Nucleus accumbens (tissue), 56 donors: ENCODE data around the gene RIC8B.
"Not testable (repeated sequence)": the region's sequence is repeated elsewhere in the genome, so short reads cannot be mapped to it uniquely, and the experiment has no call there.

ENCODE experiments used
- DNase-seq, 56 donors: peaks; one replicate each; lab custom pipeline; 2025; lab: John Stamatoyannopoulos, UW

RIC8B gene

GRCh38 chr12:106897082-106897481 is 122.6 kb downstream of the RIC8B start:
- DNase-seq = no peak

GRCh38 chr12:106897981-106898901 is 123.8 kb downstream of the RIC8B start:
- DNase-seq = peak in 19 of 56 donors; percentile 4 to 57 (median 37)

DNA sequence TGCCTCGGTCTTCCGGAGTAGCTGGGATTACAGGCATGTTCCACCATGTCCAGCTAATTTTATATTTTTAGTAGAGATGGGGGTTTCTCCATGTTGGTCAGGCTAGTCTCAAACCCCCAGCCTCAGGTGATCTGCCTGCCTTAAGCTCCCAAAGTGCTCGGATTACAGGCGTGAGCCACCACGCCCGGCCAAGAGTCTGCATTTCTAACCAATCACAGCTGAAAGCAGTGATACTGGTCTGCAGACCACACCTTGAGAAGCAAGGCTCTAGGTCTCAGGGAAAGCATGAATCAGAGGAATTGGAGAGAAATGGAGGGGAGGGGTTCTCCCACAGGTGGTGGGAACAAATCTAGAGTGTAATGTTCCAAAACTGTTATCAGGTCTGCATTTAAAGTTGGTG is 126.1 kb downstream of the RIC8B start:
- DNase-seq = no peak

DNA sequence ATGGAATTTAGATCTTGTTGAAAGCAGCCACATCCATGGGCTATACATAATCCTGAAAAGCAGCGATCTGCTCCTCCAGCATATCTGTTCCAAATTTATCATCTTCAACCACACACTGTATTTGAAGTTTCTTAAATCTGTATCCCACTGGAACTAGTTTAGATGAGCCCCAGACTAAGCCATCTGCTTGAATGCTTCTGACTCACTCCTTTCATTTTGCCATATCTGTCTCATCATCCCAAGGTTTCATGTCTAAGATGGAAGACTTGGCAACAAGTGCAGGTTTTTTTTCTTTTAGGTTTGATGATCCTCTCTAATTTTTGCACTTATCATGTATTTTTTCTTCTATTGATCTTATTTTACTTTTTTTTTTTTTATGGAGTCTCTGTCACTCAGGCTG is 126.8 kb downstream of the RIC8B start:
- DNase-seq = no peak

- no peak for DNase-seq
Measured at GRCh38 chr12:106902053-106902452, 127.6 kb downstream of the RIC8B start.

DNA sequence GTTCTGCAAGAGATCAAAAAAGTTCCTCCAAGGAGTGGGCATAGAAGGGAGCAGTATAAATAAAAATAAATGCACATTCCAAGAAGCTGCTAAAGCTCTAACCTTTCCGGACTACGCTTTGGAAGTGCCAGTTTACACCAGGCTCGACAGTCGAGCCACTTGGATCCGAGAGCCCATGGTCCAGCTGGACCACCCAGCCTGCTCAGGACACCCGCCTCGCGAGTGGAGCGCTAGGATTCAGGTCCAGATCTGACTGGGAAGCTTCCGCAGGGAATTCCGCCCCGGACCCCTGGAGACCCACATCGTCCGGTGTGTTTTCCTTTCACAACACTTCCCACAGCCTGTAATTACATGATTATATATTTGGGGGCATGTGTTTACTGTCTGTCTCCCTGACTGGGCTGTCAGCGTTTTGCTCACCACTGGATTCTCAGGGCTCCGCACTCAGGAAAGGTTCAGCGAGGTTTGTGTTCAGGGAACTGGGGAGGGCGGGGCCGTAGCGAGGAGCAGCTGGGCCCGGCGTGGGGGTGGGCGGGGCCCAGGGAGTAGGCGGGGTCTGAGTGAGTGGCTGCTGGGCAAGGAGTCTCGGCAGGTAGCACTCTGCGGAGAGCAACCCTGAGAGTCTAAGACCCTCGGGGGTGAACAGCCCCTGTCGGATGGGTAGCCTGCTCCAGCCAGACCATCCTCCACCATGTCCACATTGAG is 128.9 kb downstream of the RIC8B start:
- DNase-seq = peak in 22 of 56 donors; percentile 2 to 57 (median 14)

GRCh38 chr12:106906715-106907114 is 132.2 kb downstream of the RIC8B start:
- DNase-seq = no peak

DNA sequence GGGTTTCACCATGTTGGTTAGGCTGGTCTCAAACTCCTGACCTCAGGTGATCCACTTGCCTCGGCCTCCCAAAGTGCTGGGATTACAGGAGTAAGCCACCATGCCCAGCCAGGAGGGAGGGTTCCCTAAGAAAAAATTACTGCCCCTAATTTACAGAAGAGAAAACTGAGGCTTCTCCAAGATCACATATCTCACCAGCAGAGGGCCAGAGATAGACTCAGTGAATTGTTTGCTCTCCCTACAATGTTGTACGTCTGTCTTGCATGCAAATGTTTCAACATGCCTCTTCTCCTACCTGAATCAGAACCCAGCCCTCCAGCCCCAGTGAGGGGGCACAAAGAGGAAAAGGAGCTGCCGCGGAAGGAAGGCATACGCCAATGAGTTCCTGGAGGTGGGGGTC is 132.9 kb downstream of the RIC8B start:
- no peak for DNase-seq

DNA sequence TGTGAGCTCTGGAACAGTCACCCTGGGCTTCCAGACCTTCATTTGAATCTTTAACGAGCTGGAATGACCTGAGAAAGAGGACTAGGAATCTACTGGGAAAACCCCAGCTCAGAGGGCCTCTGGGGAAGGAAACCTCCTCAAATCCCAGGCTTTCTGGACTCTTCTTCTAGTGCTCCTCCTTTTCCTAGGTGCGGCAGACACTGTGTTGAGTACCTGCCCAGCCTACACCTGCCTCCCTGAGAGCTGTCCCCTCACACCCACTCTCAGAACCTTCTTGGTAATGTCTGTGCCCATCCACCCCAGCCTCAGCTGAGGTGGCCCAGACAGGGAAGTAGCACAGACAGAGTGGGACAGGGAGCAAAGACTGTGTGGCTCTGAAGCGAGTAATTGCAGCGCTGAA is 133.4 kb downstream of the RIC8B start:
- DNase-seq = no peak

GRCh38 chr12:106908561-106908960 is 134.1 kb downstream of the RIC8B start:
- no peak for DNase-seq

DNA sequence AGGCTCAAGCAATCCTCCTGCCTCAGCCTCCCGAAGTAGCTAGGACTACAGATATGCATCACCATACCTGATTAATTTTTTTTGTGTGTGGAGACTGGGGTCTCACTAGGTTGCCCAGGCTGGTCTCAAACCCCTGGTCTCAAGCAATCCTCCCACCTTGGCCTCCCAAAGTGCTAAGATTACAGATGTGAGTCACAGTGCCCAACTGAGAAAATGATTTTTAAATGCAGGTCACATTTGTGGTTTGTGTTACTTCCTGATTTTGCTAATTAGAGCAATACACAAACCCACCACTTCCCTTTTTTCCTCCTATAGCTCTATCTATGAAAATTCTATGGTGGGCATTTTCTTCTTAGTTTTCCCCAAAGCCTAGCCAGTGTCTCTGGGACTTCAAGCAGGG is 135.7 kb downstream of the RIC8B start:
- no peak for DNase-seq

- no peak for DNase-seq
Measured at GRCh38 chr12:106911581-106911980, 137.1 kb downstream of the RIC8B start.

DNA sequence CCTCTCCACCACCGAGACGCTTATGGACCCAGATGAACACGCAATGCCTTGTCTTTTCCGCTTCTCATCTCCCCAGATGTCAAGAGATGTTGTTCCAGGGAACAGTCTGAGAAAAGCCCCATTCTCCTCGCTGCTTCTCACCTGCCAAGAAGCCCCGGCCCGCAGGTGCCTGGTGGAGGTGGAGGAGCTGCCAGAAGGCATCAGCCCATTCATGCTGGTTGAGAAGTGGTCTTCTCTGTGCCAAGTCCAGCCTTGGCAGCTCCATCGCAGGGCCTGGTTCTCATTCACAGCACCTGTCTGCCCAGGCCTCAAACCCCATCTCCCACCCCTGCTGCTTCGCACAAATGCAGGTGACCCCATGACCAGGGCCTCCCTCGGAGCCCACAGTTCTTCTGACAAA is 139.0 kb downstream of the RIC8B start:
- DNase-seq = no peak

- peak in 1 of 56 donors; percentile 6 for DNase-seq
Measured at GRCh38 chr12:106914796-106915634, 140.5 kb downstream of the RIC8B start.

GRCh38 chr12:106915635-106916026 is 141.1 kb downstream of the RIC8B start:
- no peak for DNase-seq

DNA sequence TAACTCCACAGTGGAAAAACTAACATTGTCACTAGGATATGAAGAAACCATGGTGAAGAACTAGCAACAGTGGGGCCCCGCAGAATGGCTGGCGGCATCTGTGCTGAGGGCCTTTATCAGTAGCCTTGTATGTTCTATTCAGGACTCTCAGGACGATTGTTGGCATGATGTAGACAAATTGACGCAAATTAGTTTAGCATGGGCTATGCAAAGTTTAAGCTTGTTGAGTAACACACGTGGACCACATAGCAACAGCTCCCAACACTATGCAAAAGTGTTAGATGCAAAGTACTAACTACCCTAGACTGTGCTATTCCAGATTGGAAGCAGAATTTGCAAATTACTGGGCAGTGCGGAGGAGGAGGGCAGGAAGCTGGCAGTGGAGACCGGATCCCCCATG is 143.0 kb downstream of the RIC8B start:
- DNase-seq = no peak

DNA sequence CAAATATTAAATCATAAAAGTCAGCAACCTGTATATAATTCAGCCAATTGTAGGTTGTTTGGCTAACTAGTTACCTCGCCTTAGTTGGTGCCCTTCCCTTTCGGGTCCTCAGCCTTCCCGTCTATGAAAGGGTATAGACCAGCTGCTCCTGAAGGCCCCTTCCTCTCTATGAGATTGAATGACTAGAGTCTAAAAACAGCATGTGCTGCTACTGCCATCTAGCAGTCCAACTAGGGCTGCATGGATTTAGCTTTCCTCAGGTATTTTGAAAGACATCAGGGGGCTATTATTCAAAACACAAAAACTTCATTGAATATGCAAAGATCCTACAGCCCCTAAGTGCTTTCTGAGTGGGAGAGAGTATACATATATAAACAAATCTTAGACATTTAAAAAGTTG is 144.3 kb downstream of the RIC8B start:
- DNase-seq = peak in 3 of 56 donors; percentile 2 to 11 (median 7)

DNA sequence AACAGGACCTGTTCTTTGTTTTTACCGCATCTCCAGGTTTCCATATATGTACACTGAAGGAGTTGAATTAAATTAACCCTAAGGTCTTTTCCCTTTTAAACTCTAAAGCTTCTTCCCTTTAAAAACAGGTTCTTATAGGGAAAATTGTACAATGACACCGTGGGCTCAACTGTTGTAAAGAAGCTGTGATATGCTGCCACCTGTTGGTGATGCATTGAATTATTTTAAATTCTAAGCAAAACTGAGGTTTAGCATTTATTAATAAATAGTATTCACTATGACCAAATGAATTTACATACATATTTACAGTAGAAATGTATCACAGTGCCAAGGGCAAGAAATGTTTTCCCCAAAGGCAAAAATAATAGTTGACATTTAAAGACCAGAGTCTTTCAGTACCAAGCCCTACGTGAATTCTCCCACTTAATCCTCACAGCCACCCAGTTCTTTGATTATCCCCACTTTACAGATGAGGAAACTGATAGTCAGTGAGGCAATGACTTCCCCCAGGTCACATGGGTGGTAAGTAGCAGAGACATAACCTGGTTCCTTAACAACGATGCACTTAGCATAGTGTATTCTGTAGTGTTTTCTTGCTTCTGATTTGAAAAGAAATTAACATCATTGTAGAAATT is 145.5 kb downstream of the RIC8B start:
- DNase-seq = peak in 2 of 56 donors; percentile 4 to 17

GRCh38 chr12:106921976-106922375 is 147.5 kb downstream of the RIC8B start:
- not testable (repeated sequence) for DNase-seq

DNA sequence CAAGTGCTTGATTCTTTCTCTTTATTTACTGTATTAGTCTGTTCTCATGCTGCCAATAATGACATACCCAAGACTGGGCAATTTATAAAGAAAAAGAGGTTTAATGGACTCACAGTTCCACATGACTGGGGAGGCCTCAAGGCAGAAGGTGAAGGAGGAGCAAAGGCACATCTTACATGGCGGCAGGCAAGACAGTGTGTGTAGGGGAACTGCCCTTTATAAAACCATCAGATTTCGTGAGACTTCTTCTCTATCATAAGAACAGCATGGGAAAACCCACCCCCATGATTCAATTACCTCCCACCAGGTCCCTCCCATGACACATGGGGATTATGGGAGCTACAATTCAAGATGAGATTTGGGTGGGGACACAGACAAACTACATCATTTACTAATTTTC is 149.1 kb downstream of the RIC8B start:
- DNase-seq = not testable (repeated sequence)
